ENCODE data around the gene ITPKC.
"Not testable (repeated sequence)": the region's sequence is repeated elsewhere in the genome, so short reads cannot be mapped to it uniquely, and the experiment has no call there.

Gene ITPKC

GRCh38 chr19:40783711-40784110 lies 66.8 kb downstream of the ITPKC start:
- H3K9ac ChIP-seq: no peak overlapping the region
- H3K27me3 ChIP-seq (ENCODE audit: insufficient read depth, low read depth): no peaks in the 10 kb centered on the region
- no peaks in the 10 kb centered on the region for H3K4me1 ChIP-seq (ENCODE audit: low read depth, poor library complexity, severe bottlenecking)
- H3K36me3 ChIP-seq (ENCODE audit: insufficient read depth): no peaks in the 10 kb centered on the region
- no peak overlapping the region for H3K27ac ChIP-seq
- H3K4me3 ChIP-seq (IDR thresholded peaks at IDR 0.05; ENCODE audit: insufficient read depth, low read depth, low read length): no peak overlapping the region
- H3K4me2 ChIP-seq: no peak overlapping the region
- TF ChIP-seq CTCF (conservative IDR thresholded peaks at IDR 0.05; ENCODE audit: low read depth, low read length): no peak
- no peak overlapping the region for H2AFZ ChIP-seq (ENCODE audit: low read depth)
- no peaks in the 10 kb centered on the region for H4K20me1 ChIP-seq (ENCODE audit: insufficient read depth)
- H3K79me2 ChIP-seq (ENCODE audit: insufficient read depth, low read depth): no peaks in the 10 kb centered on the region

DNA sequence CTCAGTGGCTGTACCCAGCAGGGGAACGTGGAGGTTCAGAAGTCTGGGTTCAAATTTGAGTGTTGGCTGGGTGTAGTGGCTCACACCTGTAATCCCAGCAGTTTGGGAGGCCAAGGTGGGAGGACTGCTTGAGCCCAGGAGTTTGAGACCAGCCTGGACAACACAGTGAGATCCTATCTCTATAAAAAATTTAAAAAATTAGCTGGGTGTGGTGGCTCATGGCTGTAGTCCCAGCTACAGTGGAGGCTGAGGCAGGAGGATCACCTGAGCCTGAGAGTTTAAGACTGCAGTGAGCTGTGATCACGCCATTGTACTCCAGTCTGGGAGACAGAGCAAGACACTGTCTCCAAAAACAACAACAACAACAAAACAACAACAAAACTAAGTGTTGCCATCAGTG lies 67.2 kb downstream of the ITPKC start:
- not testable (repeated sequence) for H4K20me1 ChIP-seq (ENCODE audit: insufficient read depth); H3K4me3 ChIP-seq (IDR thresholded peaks at IDR 0.05; ENCODE audit: insufficient read depth, low read depth, low read length); H3K79me2 ChIP-seq (ENCODE audit: insufficient read depth, low read depth); H2AFZ ChIP-seq (ENCODE audit: low read depth); H3K4me2 ChIP-seq; H3K9ac ChIP-seq; H3K4me1 ChIP-seq (ENCODE audit: low read depth, poor library complexity, severe bottlenecking); H3K36me3 ChIP-seq (ENCODE audit: insufficient read depth); H3K27ac ChIP-seq; H3K27me3 ChIP-seq (ENCODE audit: insufficient read depth, low read depth)

GRCh38 chr19:40785526-40785925 lies 68.6 kb downstream of the ITPKC start:
- Histone ChIP-seq H2AFZ (ENCODE audit: low read depth) (no peak overlapping the region), H3K4me3 (IDR thresholded peaks at IDR 0.05; ENCODE audit: insufficient read depth, low read depth, low read length) (no peak overlapping the region), H4K20me1 (ENCODE audit: insufficient read depth) (no peaks in the 10 kb centered on the region), H3K4me2 (no peak overlapping the region), H3K4me1 (ENCODE audit: low read depth, poor library complexity, severe bottlenecking) (no peaks in the 10 kb centered on the region), H3K9ac (no peak overlapping the region), H3K27me3 (ENCODE audit: insufficient read depth, low read depth) (no peaks in the 10 kb centered on the region), H3K27ac (no peak overlapping the region), H3K79me2 (ENCODE audit: insufficient read depth, low read depth) (no peaks in the 10 kb centered on the region), H3K36me3 (ENCODE audit: insufficient read depth) (no peaks in the 10 kb centered on the region)
- no peak for TF ChIP-seq CTCF (conservative IDR thresholded peaks at IDR 0.05; ENCODE audit: low read depth, low read length)

GRCh38 chr19:40786060-40787037 lies 69.4 kb downstream of the ITPKC start:
- Histone ChIP-seq H3K4me2 (no peak overlapping the region), H3K9ac (no peak overlapping the region), H3K4me1 (ENCODE audit: low read depth, poor library complexity, severe bottlenecking) (no peaks in the 10 kb centered on the region), H4K20me1 (ENCODE audit: insufficient read depth) (no peaks in the 10 kb centered on the region), H3K79me2 (ENCODE audit: insufficient read depth, low read depth) (no peaks in the 10 kb centered on the region), H3K27ac (no peak overlapping the region), H3K36me3 (ENCODE audit: insufficient read depth) (no peaks in the 10 kb centered on the region), H3K4me3 (IDR thresholded peaks at IDR 0.05; ENCODE audit: insufficient read depth, low read depth, low read length) (no peak overlapping the region), H2AFZ (ENCODE audit: low read depth) (no peak overlapping the region), H3K27me3 (ENCODE audit: insufficient read depth, low read depth) (no peaks in the 10 kb centered on the region)
- no peak for TF ChIP-seq CTCF (conservative IDR thresholded peaks at IDR 0.05; ENCODE audit: low read depth, low read length)
